ENCODE results near the gene NDST4. TPM values are rescaled to one million over a fixed set of nuclear protein-coding genes. Genes with fewer than 3 reads are reported as not detected.
A peak's percentile ranks its signal among the peaks of the same experiment; 100 is the strongest.

NDST4 gene
- 1.3 TPM for total RNA-seq

- peak; percentile 85 for DNase-seq
These were observed at the start of gene NDST4 for GRCh38 chr4:115113506-115114106. Gene NDST4 (minus strand): TSS chr4:115113620. CDS start chr4:115077036, 36,584 bp downstream.

GRCh38 chr4:115159141-115159540 lies 45.7 kb upstream of the NDST4 start:
- DNase-seq, result no peak

GRCh38 chr4:115158296-115158695 lies 44.9 kb upstream of the NDST4 start:
- no peak for DNase-seq

- peak; percentile 7 for DNase-seq
These were observed 41.4 kb upstream of the NDST4 start for GRCh38 chr4:115154826-115155225.

- no peak for DNase-seq
These were observed 39.5 kb upstream of the NDST4 start for GRCh38 chr4:115152965-115153364.

- no peak for DNase-seq
These were observed 38.7 kb upstream of the NDST4 start for GRCh38 chr4:115152081-115152480.

GRCh38 chr4:115149106-115149505 lies 35.7 kb upstream of the NDST4 start:
- no peak for DNase-seq

GRCh38 chr4:115145393-115146160 lies 32.2 kb upstream of the NDST4 start:
- DNase-seq, result peak; percentile 57

- DNase-seq, result no peak
These were observed 14.6 kb upstream of the NDST4 start for GRCh38 chr4:115128037-115128436.

GRCh38 chr4:115126491-115126890 lies 13.1 kb upstream of the NDST4 start:
- no peak for DNase-seq

GRCh38 chr4:115121351-115122043 lies 8.1 kb upstream of the NDST4 start:
- no peak for DNase-seq

GRCh38 chr4:115119804-115120352 lies 6.5 kb upstream of the NDST4 start:
- peak; percentile 13 for DNase-seq

- no peak for DNase-seq
These were observed 4.2 kb upstream of the NDST4 start for GRCh38 chr4:115117651-115118050.

GRCh38 chr4:115110191-115111181 lies 2.9 kb downstream of the NDST4 start:
- DNase-seq, result peak; percentile 92

- DNase-seq, result no peak
These were observed 4.6 kb downstream of the NDST4 start for GRCh38 chr4:115108850-115109249.

- DNase-seq, result no peak
These were observed 6.0 kb downstream of the NDST4 start for GRCh38 chr4:115107411-115107810.

GRCh38 chr4:115101675-115102074 lies 11.7 kb downstream of the NDST4 start:
- no peak for DNase-seq

GRCh38 chr4:115090483-115091075 lies 22.8 kb downstream of the NDST4 start:
- DNase-seq, result peak; percentile 51

GRCh38 chr4:115082633-115083032 lies 30.8 kb downstream of the NDST4 start:
- DNase-seq, result no peak

- DNase-seq, result no peak
These were observed 36.7 kb downstream of the NDST4 start for GRCh38 chr4:115076691-115077090.

- DNase-seq, result no peak
These were observed 54.9 kb downstream of the NDST4 start for GRCh38 chr4:115058533-115058932.

Data from tongue (tissue), 2 donors.